Activated CD8-positive, alpha-beta memory T cell treated with anti-CD3 and anti-CD28 coated beads for 36 hours (primary cell): Measurements from ENCODE around the gene CBR4. TPM values are rescaled to one million over a fixed set of nuclear protein-coding genes. Genes with fewer than 3 reads are reported as not detected.
"Not testable (repeated sequence)": the region's sequence is repeated elsewhere in the genome, so short reads cannot be mapped to it uniquely, and the experiment has no call there.

Experiments
- CTCF ChIA-PET: fragments of 350-600 bp; sonication (Branson Sonifier 250); formaldehyde crosslinking; loops from one replicate; lab custom pipeline; 2021; ENCODE audit warnings: antibody characterized with exemption; lab: Charles Lee
- POLR2A ChIA-PET: fragments of 350-600 bp; sonication (Branson Sonifier 250); formaldehyde crosslinking; loops from one replicate; lab custom pipeline; 2021; ENCODE audit warnings: antibody characterized with exemption; lab: Charles Lee
- total RNA-seq, 2 experiments: library from RNA; stranded (reverse); gene quantifications; one replicate each; pipeline ENCODE4 v1.2.3, GENCODE V29; 2021

CBR4 gene
- total RNA-seq, 2 experiments from 2014 or later = 14.1 to 18.1 TPM

- POLR2A ChIA-PET = no interaction called here
- CTCF ChIA-PET = no interaction called here
Observed at GRCh38 chr4:168999809-169000208, 10.2 kb downstream of the CBR4 start.

GRCh38 chr4:168998596-168998995 lies 11.5 kb downstream of the CBR4 start:
- CTCF ChIA-PET = no interaction called here
- POLR2A ChIA-PET = no interaction called here

GRCh38 chr4:168995537-168996295 lies 14.3 kb downstream of the CBR4 start:
- ChIA-PET POLR2A (no interaction called here), CTCF (interaction anchor here (1.0 kb wide), 1 partner anchor 14 kb away, joined by 4 read pairs; the partner anchor contains the start of gene CBR4)

- CTCF ChIA-PET = no interaction called here
Observed at GRCh38 chr4:168994958-168995357, 15.1 kb downstream of the CBR4 start.

GRCh38 chr4:168993714-168994510 lies 16.1 kb downstream of the CBR4 start:
- POLR2A ChIA-PET = no interaction called here
- CTCF ChIA-PET = interaction anchor here (0.6 to 0.7 kb wide), 3 partner anchors 16 to 1032 kb away, joined by 3 read pairs; partner anchors contain the start of genes CBR4 and MFAP3L

More at GRCh38 chr4:168994958-168995357, 15.1 kb downstream of the CBR4 start:
- POLR2A ChIA-PET = no interaction called here

GRCh38 chr4:168992952-168993482 lies 17.0 kb downstream of the CBR4 start:
- CTCF ChIA-PET = interaction anchor here (0.6 kb wide), 1 partner anchor 17 kb away, joined by 3 read pairs; the partner anchor contains the start of gene CBR4
- POLR2A ChIA-PET = interaction anchor here (1.2 kb wide), 1 partner anchor 17 kb away, joined by 4 read pairs; the partner anchor contains the start of gene CBR4

- POLR2A ChIA-PET = no interaction called here
- CTCF ChIA-PET = no interaction called here
Observed at GRCh38 chr4:168981942-168982341, 28.1 kb downstream of the CBR4 start.

GRCh38 chr4:168981460-168981859 lies 28.6 kb downstream of the CBR4 start:
- ChIA-PET POLR2A (no interaction called here), CTCF (no interaction called here)

- CTCF ChIA-PET = no interaction called here
Observed at GRCh38 chr4:168979338-168979737, 30.7 kb downstream of the CBR4 start.

GRCh38 chr4:168978001-168978700 lies 31.9 kb downstream of the CBR4 start:
- ChIA-PET CTCF (no interaction called here), POLR2A (no interaction called here)

More at GRCh38 chr4:168979338-168979737, 30.7 kb downstream of the CBR4 start:
- POLR2A ChIA-PET = no interaction called here

- CTCF ChIA-PET = no interaction called here
- POLR2A ChIA-PET = no interaction called here
Observed at GRCh38 chr4:168972596-168972995, 37.5 kb downstream of the CBR4 start.

GRCh38 chr4:168960716-168961115 lies 49.3 kb downstream of the CBR4 start:
- POLR2A ChIA-PET = no interaction called here
- CTCF ChIA-PET = no interaction called here

- ChIA-PET POLR2A (no interaction called here), CTCF (no interaction called here)
Observed at GRCh38 chr4:168955674-168956073, 54.4 kb downstream of the CBR4 start.

GRCh38 chr4:168952821-168953246 lies 57.2 kb downstream of the CBR4 start:
- CTCF ChIA-PET, POLR2A ChIA-PET: not testable (repeated sequence)

GRCh38 chr4:168945291-168945690 lies 64.8 kb downstream of the CBR4 start:
- CTCF ChIA-PET = no interaction called here
- POLR2A ChIA-PET = no interaction called here

- ChIA-PET CTCF (interaction anchor here (0.6 kb wide), 1 partner anchor 97 kb away, joined by 4 read pairs; no protein-coding TSS in a partner anchor), POLR2A (no interaction called here)
Observed at GRCh38 chr4:168942985-168943384, 67.1 kb downstream of the CBR4 start.
